Left lung (tissue), 10 donors: ENCODE data around the gene FSCN2. TPM values are rescaled to one million over a fixed set of nuclear protein-coding genes. Genes with fewer than 3 reads are reported as not detected.

Experiments used
- ATAC-seq: fragments of 200-7000 bp; cut with Tn5 transposase; one replicate; pipeline ENCODE4 v1.9.1; 2020; ENCODE audit warnings: moderate library complexity
- DNase-seq, 4 donors: peaks; one replicate each; pipeline ENCODE4 v3.0.0-alpha.2; 2013 to 2020
- H3K27ac ChIP-seq, 2 donors: fragments of 200-600 bp; sonication (generic) in 1 of 2; one replicate each; pipeline versions ENCODE4 v1.5.0 to v1.8.0; 2020 to 2021
- H3K27me3 ChIP-seq, 2 donors: fragments of 200-600 bp; sonication (generic) in 1 of 2; one replicate each; pipeline versions ENCODE4 v1.5.0 to v1.8.0; 2020 to 2021
- H3K36me3 ChIP-seq, 2 donors: fragments of 200-600 bp; sonication (generic) in 1 of 2; one replicate each; pipeline versions ENCODE4 v1.5.0 to v1.8.0; 2020 to 2021
- H3K4me1 ChIP-seq, 2 donors: fragments of 200-600 bp; one replicate each; pipeline ENCODE4 v1.8.0; 2021
- H3K4me3 ChIP-seq, 2 donors: fragments of 200-600 bp; sonication (generic) in 1 of 2; one replicate each; pipeline versions ENCODE4 v1.5.0 to v1.8.0; 2020 to 2021; ENCODE audit warnings: mild to moderate bottlenecking in 1 of 2
- H3K9me3 ChIP-seq, 2 donors: fragments of 200-600 bp; sonication (generic) in 1 of 2; one replicate each; pipeline versions ENCODE4 v1.5.0 to v1.8.0; 2020 to 2021
- CTCF ChIP-seq, 2 donors: fragments of 200-600 bp; sonication (generic) in 1 of 2; IDR thresholded peaks; one replicate each; pipeline versions ENCODE4 v1.5.0 to v1.8.0; 2021; ENCODE audit warnings: antibody characterized with exemption in 2 of 2
- intact Hi-C, 2 donors: fragments of 100-400 bp; cut with DNase I; formaldehyde crosslinking; loops; one replicate each; pipeline versions ENCODE4 v1.11.2 to v1.14.2; 2022
- polyA plus RNA-seq, 6 donors: library from polyadenylated mRNA; unstranded; fragments of 120-200 nt; gene quantifications; one replicate each; pipeline ENCODE4 v1.2.1, GENCODE V29; 2013; ENCODE audit not compliant: insufficient read length in 6 of 6
- total RNA-seq, 2 donors: library from RNA; stranded (reverse); fragmentation: NEBNext Ultra II Directional; extraction: Animal tissue kit (Norgen Biotek cat#: 25700); gene quantifications; one replicate each; pipeline ENCODE4 v1.2.1, GENCODE V29; 2021
- donor health status: DM: no; HTN: yes; CAD: no.
- donor health status: DM: no; HTN: no; CAD: no.

The FSCN2 gene
- total and polyA plus RNA-seq, 8 donors: 0.92 to 3.4 (median 1.9) TPM

GRCh38 chr17:81572563-81573168 lies 44.5 kb downstream of the FSCN2 start:
- intact Hi-C loops: no loop called here
- Histone ChIP-seq H3K9me3 (no peaks in the 10 kb centered on the region), H3K36me3 (peaks cover 0 to 91% of the 10 kb centered on the region in 2 donors), H3K4me1 (peaks cover 9 to 23% of the 10 kb centered on the region in 2 donors), H3K27ac (no peak overlapping the region), H3K4me3 (no peak overlapping the region), H3K27me3 (no peaks in the 10 kb centered on the region)
- TF ChIP-seq CTCF (IDR thresholded peaks at IDR 0.05): no peak
- DNase-seq: peak in 1 of 4 donors; percentile 37
- no peak for ATAC-seq

- ATAC-seq: no peak
- Histone ChIP-seq H3K4me1 (peaks cover 8 to 29% of the 10 kb centered on the region in 2 donors), H3K9me3 (no peaks in the 10 kb centered on the region), H3K36me3 (peaks cover 0 to 91% of the 10 kb centered on the region in 2 donors), H3K27me3 (no peaks in the 10 kb centered on the region), H3K27ac (no peak overlapping the region), H3K4me3 (no peak overlapping the region)
- TF ChIP-seq CTCF (IDR thresholded peaks at IDR 0.05): no peak
- intact Hi-C loops: no loop called here
- DNase-seq: no peak
These were observed 45.8 kb downstream of the FSCN2 start for GRCh38 chr17:81573794-81574642.

GRCh38 chr17:81574643-81574956 lies 46.4 kb downstream of the FSCN2 start:
- Histone ChIP-seq H3K27ac (no peak overlapping the region), H3K36me3 (peaks cover 0 to 91% of the 10 kb centered on the region in 2 donors), H3K4me3 (no peak overlapping the region), H3K27me3 (no peaks in the 10 kb centered on the region), H3K4me1 (peaks cover 8 to 29% of the 10 kb centered on the region in 2 donors), H3K9me3 (no peaks in the 10 kb centered on the region)
- DNase-seq: no peak
- intact Hi-C loops: no loop called here
- no peak for TF ChIP-seq CTCF (IDR thresholded peaks at IDR 0.05)
- ATAC-seq: no peak

- H3K36me3 ChIP-seq: peaks cover 0 to 91% of the 10 kb centered on the region in 2 donors
- ATAC-seq (peak; percentile 12), DNase-seq (no peak)
- no peaks in the 10 kb centered on the region for H3K27me3 ChIP-seq
- no peak for TF ChIP-seq CTCF (IDR thresholded peaks at IDR 0.05)
- intact Hi-C loops: no loop called here
- H3K4me3 ChIP-seq: no peak overlapping the region
- no peaks in the 10 kb centered on the region for H3K9me3 ChIP-seq
- no peak overlapping the region for H3K27ac ChIP-seq
- peaks cover 8 to 29% of the 10 kb centered on the region in 2 donors for H3K4me1 ChIP-seq
These were observed 47.7 kb downstream of the FSCN2 start for GRCh38 chr17:81575836-81576235.

- ATAC-seq: peak; percentile 77
- intact Hi-C loops: no loop called here
- Histone ChIP-seq H3K36me3 (peaks cover 0 to 91% of the 10 kb centered on the region in 2 donors), H3K4me3 (no peak overlapping the region), H3K4me1 (peaks cover 8 to 29% of the 10 kb centered on the region in 2 donors), H3K27me3 (no peaks in the 10 kb centered on the region), H3K9me3 (no peaks in the 10 kb centered on the region), H3K27ac (peak overlapping the region; percentile 42 to 63)
- no peak for TF ChIP-seq CTCF (IDR thresholded peaks at IDR 0.05)
- peak in 1 of 4 donors; percentile 68 for DNase-seq
These were observed 48.6 kb downstream of the FSCN2 start for GRCh38 chr17:81576621-81577277.
